ENCODE measurements around the gene BPGM.

The BPGM gene

GRCh38 chr7:134723892-134724291 lies 77.2 kb downstream of the BPGM start:
- DNase-seq: no peak

GRCh38 chr7:134724606-134725005 lies 78.0 kb downstream of the BPGM start:
- no peak for DNase-seq

- DNase-seq: no peak
These were observed 79.9 kb downstream of the BPGM start for GRCh38 chr7:134726581-134726980.

GRCh38 chr7:134727711-134728110 lies 81.1 kb downstream of the BPGM start:
- no peak for DNase-seq

All from NCI-H748 treated with DMSO at 0.1 percent for 48 hours (cell line).